ENCODE results near the gene MAP3K13.
A peak's percentile ranks its signal among the peaks of the same experiment; 100 is the strongest.
"Not testable (repeated sequence)": the region's sequence is repeated elsewhere in the genome, so short reads cannot be mapped to it uniquely, and the experiment has no call there.

The MAP3K13 gene

DNA sequence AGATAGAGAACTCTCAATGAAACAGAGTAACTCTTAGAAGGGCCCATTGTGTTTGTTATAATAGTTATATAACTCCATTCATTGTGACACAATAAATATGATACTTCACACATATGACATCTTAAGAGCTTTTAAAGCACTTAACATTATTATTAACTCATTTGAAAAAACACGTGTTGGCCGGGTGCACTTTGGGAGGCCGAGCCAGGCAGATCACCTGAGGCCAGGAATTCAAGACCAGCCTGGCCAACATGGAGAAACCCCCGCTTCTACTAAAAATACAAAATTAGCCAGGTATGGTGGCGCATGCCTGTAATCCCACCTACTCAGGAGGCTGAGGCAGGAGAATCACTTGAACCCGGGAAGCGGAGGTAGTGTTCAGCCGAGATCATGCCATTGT is 88.5 kb downstream of the MAP3K13 start:
- DNase-seq (ENCODE audit: low read depth, low spot score): not testable (repeated sequence)

DNA sequence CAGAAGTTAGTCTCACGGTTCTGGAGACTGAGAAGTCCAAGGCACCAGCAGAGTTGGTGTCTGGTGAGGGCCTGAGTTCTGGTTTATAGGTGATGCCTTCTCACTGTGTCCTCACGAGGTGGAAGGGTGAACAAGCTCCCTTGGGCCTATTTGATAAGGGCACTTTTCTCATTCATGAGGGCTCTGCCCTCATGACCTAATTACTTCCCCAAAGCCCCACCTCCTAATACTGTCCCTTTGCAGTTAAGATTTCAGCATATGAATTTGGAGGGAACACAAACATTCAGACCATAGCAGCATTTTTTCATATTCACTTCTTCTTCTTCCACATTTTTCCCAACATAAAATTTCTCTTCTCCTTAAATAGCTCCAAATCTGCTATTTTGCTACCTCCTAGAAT is 94.4 kb downstream of the MAP3K13 start:
- DNase-seq (ENCODE audit: low read depth, low spot score): no peak

DNA sequence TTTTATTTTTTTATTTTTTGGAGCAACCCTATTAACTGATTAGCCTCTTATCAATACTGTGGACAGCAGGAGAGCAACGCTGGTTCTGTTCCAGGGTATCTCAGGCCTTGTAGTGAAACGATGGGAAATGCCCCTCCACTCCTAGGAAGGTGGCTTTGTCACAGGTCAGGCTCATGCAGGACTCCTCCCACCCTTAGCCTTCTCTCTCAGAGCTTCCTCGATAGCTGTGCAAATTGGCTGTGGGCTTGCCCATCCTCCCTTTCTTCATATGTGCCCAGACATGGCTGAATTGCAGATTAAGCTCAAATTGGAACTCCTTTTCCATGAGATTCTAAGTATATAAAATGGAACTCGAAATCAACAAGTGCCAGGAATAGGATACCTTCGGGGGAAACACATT is 97.4 kb downstream of the MAP3K13 start:
- no peak for DNase-seq (ENCODE audit: low read depth, low spot score)

DNA sequence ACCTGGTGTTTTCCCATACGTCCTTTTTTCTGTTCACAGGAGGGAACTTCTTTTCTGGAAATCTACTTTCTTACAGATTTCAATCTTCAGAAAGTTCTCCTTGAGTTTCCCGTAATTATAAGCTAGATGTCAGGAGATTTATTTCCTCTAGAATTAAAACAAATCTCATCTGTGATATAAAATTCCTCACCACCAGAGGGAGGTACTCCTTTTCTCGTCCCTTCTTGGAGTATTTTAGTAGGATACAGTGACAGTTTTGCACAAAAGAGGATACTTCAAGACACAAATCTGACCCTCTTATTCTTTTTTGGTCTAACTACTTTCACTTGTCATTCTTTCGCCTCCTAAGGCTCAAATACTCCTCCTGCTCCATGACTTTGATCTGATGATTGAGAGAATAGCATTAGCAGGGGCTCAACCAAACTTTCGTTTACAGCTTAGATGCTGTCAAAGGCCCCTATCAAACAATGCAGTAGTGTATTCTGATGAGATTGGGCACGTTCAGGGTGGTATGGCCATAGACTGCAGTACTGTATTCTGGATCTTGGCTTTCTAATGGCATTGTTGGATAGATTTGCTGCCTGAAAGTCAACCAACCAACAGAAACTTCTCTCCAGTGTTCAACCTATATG is 97.9 kb downstream of the MAP3K13 start:
- DNase-seq (ENCODE audit: low read depth, low spot score): no peak

DNA sequence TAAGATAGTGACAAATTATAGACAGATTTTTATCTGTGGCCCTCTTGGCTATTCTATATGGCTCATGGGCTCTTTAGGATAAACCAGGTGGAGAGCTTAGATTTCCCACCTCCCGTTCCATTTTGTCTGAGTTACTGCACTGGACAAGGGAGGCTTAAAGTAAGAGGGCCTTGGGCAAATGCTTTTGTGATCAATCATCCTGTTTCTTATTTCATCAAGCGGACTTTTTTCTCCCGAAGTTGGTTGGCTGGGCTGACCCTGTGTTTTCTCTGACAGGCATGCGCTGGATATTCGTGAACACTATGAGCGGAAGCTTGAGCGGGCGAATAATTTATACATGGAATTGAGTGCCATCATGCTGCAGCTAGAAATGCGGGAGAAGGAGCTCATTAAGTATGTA is 102.5 kb downstream of the MAP3K13 start:
- no peak for DNase-seq (ENCODE audit: low read depth, low spot score)

DNA sequence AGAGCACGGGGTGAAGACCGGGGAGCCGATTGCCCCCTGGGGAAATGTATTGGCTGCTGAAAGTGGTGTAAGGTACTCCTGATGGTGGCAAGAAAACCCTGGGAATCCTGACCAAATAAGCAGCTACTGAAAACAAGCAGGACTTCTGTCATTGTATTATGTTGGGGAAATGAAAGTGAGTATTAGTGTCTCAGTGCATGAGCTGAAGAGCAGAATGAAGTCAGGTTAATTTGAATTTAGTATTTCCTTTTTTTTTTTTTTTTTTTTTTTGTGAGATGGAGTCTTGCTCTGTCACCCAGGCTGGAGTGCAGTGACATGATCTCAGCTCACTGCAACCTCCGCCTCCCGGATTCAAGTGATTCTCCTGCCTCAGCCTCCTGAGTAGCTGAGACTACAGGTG is 103.2 kb downstream of the MAP3K13 start:
- not testable (repeated sequence) for DNase-seq (ENCODE audit: low read depth, low spot score)

DNA sequence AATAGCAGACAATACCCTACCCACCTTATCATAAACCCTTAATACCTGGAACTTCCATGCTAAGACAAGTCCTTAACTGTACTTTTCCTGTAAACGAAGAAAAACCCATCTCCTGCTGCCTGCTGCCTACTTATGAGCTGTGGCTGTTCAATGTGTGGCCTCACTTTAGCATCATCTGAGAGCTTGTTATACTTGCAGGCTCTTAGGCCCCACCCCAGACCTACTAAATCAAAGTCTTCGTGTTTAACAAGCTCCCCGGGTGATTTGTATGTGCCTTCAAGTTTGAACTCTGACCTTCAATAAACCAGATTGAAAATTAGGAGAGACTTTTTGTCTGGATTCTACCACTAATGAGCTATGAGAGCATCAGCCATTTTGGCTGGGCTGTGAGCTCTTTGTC is 106.6 kb downstream of the MAP3K13 start:
- no peak for DNase-seq (ENCODE audit: low read depth, low spot score)

DNA sequence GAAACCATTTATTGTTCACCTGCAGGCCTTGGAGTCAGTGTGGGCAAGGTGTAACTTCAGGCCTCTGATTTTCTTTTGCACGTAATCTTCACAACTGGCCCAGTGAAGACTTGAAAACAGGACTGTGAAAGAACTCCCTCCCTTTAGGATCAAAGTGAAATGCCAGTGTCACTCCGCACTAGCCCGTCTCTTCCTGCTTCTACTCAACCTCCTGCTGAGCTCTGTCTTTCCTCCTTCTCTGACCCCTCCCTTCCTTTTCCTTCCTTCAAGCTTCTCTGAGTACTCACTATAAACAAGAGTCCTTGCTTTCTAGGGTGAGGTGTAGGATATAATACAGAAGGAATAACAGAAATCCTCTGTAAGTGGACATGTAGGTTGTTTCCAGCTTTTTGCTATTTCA is 107.4 kb downstream of the MAP3K13 start:
- DNase-seq (ENCODE audit: low read depth, low spot score): no peak

DNA sequence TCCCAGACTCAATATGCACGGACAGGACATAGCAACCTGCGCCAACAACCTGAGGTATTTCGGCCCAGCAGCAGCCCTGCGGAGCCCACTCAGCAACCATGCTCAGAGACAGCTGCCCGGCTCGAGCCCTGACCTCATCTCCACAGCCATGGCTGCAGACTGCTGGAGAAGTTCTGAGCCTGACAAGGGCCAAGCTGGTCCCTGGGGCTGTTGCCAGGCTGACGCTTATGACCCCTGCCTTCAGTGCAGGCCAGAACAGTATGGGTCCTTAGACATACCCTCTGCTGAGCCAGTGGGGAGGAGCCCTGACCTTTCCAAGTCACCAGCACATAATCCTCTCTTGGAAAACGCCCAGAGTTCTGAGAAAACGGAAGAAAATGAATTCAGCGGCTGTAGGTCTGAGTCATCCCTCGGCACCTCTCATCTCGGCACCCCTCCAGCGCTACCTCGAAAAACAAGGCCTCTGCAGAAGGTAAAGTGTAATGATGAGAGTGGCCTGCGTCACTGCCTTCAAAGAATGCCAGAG is 110.4 kb downstream of the MAP3K13 start:
- DNase-seq (ENCODE audit: low read depth, low spot score): no peak

DNA sequence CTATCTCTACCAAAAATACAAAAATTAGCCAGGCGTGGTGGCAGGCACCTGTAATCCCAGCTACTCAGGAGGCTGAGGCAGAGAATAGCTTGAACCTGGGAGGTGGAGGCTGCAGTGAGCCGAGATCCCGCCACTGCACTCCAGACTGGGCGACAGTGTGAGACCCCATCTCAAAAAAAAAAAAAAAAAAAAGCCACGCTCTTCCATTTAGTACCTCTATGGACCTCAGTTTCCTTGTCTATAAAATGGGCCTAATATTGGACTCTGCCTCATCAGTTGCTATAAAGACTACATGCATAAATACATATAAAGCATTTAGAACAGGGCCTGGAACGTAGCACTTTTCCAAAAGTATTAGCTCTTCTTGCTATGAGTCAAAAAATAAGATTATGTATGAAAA is 112.0 kb downstream of the MAP3K13 start:
- not testable (repeated sequence) for DNase-seq (ENCODE audit: low read depth, low spot score)

DNA sequence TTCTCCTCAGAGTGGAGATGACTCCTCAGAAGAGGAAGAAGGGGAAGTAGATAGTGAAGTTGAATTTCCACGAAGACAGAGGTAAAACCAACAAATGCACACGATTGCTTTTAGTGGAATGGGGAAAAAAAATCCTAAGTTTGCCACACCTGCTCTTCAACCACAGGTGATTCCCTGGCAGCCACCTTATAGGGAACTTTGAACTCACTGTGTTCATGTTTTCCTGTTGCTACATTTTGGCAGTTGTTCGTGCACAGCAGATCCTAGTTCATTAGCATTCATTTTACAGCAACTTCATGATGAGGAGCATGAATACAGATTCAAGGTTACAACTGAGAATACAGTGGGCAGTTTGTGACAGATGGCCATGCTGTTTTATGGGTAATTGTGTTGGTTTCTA is 114.4 kb downstream of the MAP3K13 start:
- no peak for DNase-seq (ENCODE audit: low read depth, low spot score)

DNA sequence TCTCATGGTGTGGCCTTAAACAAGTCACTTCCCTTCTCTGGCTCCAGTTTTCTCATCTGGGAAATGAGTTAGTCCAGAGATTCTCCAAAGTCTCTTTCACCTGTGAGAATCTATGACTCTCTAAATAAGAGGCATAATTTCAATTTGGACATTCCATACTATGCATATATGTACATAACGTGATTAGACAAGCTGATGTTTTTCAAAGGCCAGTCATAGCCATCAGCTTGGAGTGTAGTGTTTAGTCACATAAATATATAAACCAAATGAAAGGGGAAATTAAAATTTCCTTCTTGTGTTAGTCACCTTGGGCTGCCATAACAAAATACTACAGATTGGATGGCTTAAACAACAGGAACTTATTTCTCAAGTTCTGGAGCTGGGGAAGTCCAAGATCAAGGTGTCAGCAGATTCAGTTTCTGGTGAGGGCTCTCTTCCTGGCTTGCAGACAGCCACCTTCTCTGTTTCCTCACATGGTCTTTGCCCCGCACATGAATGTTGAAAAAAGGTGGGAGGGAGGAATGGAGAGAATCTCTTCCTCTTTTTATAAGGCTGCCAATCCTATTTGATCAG is 116.5 kb downstream of the MAP3K13 start:
- DNase-seq (ENCODE audit: low read depth, low spot score): no peak

DNA sequence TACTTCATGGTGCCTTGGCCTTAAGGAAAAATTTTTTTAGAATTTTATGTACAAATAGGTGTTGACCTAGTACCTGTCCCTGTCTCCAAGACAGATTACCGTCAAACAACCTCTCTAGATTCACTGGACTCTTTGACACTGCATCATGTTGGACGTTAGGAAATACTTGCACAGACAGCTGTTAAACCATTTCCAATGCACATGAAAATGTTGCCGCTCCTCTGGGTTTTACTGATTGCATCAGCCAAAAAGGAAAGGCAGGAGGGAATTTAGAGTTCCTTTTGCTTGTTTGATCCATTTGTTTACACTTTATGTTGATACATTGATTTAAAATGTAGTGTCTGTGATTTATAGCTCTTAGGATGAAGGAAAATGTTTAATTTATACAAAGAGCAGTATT is 121.4 kb downstream of the MAP3K13 start:
- no peak for DNase-seq (ENCODE audit: low read depth, low spot score)

DNA sequence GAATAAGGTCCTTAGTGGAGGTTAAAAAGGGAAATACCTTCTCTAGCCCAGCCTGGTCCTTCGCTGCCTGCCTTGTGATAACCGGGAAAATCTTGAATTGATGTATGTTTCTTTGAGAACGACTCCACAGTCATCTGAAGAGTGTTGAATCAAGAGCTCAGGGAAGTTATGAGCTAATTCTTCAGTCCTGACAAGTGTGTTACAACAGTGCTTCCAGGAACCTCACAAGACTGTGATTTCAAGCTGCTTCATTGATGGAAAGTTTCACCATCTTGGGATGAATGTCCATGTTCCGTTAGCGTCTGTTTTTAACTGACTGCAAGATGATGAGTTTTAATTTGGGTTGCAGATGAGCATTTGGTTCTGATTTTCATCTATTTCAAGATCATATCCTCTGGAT is 123.5 kb downstream of the MAP3K13 start:
- no peak for DNase-seq (ENCODE audit: low read depth, low spot score)

DNA sequence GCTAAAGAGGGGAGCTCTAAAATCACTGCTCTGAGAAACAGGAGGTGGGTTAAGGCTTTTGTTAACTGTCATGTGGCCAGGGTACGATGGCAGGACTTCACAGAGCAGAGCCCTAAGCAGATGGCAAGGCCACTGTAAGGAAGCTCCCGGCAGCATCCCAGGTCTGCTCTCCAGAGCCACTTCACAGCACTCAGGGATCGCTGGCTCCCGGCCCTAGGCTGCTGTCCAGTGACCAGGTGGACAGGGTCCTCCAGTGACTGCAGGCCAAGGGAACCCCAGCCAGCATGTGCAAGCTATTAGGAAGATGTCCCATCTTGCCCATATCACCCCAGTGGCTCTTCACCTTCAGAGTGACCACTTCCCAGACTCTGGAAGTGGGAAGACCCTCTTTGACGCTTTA is 125.5 kb downstream of the MAP3K13 start:
- DNase-seq (ENCODE audit: low read depth, low spot score): no peak

DNA sequence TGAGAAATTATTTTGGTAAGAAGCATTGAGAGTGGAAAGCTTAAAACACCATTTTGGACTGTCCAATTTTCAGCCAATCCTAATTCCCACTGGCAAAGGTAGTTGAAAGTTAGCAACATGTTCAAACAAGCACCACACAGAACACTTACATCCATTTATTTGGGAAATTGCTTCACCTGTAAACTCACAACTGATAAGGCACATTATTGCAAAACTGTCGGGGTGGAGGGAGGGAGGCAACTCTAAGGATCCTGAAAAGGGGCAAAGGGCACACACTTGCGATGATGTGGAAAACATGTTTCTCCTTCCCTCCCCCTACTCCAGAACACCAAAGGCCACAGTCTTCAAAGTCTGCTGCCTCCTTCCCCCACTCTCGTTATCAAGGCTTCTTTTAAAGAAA is 126.5 kb downstream of the MAP3K13 start:
- no peak for DNase-seq (ENCODE audit: low read depth, low spot score)

DNA sequence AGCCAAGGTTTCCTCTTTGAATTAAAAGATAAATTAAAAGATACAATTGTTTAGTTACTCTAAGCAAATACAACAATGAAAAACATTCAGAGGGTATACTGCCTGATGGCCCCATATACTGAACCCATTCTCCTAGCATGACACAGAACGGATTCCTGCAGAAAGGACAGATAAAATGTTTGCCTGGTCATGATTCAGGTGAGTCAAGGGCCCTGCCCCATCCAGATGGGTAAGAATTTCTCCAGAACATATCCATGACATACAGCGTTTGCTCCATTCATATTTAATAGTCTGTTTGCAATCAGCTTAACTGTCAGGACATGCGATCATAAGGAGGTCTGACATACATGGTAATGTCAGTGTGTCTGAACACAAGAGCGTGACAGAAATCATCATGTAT is 127.3 kb downstream of the MAP3K13 start:
- DNase-seq (ENCODE audit: low read depth, low spot score): no peak

DNA sequence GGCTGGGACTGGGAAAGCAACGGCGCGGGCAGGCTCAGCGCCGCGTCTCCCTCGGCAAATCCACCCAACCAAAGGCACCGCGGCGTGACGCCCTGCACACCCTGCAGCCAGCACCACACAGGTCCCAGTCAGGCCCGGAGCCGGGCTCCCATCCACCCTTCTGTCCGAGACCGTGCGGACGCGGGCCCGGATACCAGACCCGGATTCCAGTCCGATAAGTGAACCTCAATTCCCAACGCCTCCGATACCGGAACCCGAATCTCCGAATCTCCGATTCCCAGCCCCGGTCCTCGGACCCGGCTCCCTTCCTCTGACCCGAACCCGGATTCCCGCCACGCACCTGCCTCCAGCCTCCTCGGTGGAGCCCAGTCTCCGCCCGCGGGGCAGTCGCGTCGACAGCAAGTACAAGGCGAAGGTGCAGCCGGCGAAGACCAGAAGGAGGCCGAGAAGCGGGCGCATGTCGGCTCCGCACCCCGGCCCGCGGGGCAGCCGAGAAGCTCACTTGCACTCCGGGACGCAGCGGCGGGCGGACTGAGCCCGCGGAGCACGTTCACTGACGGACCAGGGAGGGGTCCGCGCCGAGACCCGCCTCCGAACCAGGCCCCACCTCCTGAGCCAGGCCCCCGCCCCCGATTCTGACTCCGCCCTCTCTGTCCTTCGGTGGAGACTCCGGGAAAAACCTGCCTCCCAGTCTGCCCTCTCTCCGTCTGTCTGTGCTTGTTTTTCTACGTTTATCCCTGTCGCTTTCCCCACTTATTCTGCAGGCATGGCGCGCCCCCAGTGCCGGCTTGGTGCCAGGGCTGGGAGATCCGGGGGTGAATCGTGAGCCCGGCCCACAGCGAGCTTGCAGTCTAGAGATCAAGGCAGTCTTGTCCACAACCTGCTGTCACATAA is 135.8 kb downstream of the MAP3K13 start, which contains the start of gene TMEM41A:
TSS of gene TMEM41A (minus strand) at position 533 of the 894 bp plus-strand sequence. CDS start at position 459, 74 bp downstream.
- DNase-seq (ENCODE audit: low read depth, low spot score): peak; percentile 81

DNA sequence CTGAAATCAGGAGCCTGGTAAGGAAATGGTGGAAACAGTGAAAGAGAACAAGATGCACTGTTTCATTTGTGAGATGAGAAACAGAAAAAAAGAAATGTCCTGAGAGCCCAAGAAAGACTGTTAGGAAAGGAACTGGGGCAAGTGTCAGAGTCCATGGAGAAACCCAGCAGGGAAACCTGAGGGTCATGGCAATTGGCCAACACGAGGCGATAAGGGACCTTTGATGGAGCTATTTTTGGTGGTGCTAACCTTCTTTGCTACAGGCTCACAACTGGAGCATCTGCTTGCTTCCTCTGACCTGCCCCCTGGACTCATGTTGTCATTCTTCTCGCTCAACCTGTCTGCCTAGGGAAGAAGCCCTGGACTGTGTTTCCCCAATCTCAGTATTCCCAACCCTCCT is 140.1 kb downstream of the MAP3K13 start:
- DNase-seq (ENCODE audit: low read depth, low spot score): no peak

DNA sequence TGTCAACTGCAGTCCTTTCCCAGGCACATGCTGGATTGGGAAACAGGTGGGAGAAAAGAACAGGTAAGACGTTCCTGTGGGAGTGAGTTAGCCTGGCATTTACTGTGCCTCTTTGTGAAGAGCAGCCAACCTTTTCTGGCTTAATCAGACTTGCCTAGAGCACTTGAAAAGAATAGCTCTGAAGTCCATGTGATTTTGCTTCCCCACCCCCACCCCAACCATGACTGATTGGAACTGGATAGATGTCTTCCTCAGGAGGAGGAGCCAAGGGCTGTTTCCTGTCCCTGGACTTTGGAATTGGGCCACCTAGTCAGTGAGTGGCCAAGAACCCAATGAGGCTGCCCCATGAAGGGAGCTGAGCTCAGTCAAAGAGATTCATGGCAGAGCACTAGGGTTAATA is 140.6 kb downstream of the MAP3K13 start:
- no peak for DNase-seq (ENCODE audit: low read depth, low spot score)

DNA sequence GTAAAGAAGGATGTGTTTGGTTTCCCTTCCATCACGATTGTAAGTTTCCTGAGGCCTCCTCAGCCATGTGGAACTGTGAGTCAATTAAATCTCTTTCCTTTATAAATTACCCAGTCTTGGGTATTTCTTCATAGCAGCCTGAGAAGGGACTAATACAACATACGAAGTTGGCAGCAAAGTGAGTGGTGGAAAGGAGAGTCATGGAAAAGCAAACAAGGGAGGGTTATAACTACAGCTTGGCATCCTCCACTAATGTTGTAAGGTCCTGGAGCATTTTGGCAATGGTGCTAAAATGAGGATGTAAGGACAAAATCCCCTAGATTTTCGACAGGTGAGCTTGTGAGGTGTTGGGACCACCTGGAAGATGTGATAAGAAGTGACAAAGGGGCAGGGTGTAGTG is 141.7 kb downstream of the MAP3K13 start:
- no peak for DNase-seq (ENCODE audit: low read depth, low spot score)

DNA sequence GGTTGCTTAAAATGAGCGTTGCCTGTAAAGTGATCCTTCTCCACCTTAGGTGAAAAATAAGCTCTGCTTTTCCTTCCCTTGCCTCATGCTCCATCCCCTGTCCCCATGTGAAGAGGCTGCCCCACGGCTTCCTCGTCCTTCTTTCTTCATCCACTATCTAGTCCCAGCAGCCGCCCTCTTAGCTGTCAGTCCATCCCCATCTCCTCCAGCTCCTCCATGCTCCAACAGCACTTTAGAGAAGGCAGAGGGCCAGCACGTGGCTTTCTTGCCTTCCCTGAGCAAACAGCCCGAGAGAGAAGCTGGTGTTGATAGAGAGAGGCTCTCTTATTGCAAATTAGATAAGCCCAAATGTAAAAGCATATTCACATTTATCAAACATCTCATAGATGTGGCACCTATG is 144.9 kb downstream of the MAP3K13 start:
- DNase-seq (ENCODE audit: low read depth, low spot score): no peak
